ENCODE measurements around the gene CEP43. TPM values are rescaled to one million over a fixed set of nuclear protein-coding genes. Genes with fewer than 3 reads are reported as not detected.

CEP43 gene
- total RNA-seq, 1 experiment from 2014 or later, result 15.2 TPM

DNA sequence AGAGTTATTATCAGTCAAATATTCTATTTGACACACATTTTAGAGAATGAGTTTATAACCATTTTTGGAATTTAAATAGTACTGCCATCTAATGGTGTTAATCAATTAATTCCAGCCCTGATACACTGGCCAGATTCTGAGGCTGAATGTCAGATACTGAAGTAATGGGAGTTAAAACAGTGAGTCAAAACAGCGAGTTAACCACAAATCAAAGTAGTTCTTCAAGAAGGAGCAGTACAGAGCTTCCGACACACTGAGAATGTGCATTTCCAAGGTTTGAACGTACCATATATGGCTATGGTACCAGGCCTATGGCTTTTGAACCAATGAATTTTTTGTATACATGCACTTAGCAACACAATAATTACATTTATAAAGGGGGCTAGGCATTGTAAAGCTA lies 11.3 kb upstream of the CEP43 start:
- Histone ChIP-seq H3K79me2 (ENCODE audit: low read length) (no peaks in the 10 kb centered on the region), H3K27me3 (ENCODE audit: low read length) (no peaks in the 10 kb centered on the region), H3K4me2 (ENCODE audit: low read length) (no peak overlapping the region), H3F3A (ENCODE audit: low read length, unreplicated experiment) (no peaks in the 10 kb centered on the region), H3K4me1 (ENCODE audit: insufficient read depth, low read length) (no peaks in the 10 kb centered on the region), H3K27ac (ENCODE audit: low read length) (no peak overlapping the region), H3K9ac (ENCODE audit: low read length) (no peak overlapping the region), H3K9me3 (ENCODE audit: low read length) (no peaks in the 10 kb centered on the region), H3K36me3 (ENCODE audit: low read depth, low read length) (no peaks in the 10 kb centered on the region), H3K4me3 (ENCODE audit: low read length) (no peak overlapping the region), H4K20me1 (ENCODE audit: low read length) (no peaks in the 10 kb centered on the region), H2AFZ (ENCODE audit: low read length) (no peak overlapping the region), H3K9me2 (replicated peaks; ENCODE audit: low read length) (no peaks in the 10 kb centered on the region)
- intact Hi-C loops (cut with micrococcal nuclease), result loop anchor here (2.0 kb wide), 1 partner anchor 37 kb away; no protein-coding TSS in a partner anchor
- ATAC-seq (no peak), DNase-seq (no peak)
- no TSS peak for BruUV-seq (replicated peaks)
- no peak for TF ChIP-seq CTCF (conservative IDR thresholded peaks at IDR 0.05; ENCODE audit: low read depth, low read length)
- no peak for TF ChIP-seq EZH2phosphoT487 (IDR thresholded peaks at IDR 0.05; ENCODE audit: borderline replicate concordance, low read length)
- no peak for TF ChIP-seq EZH2 (IDR thresholded peaks at IDR 0.05; ENCODE audit: low read length, unreplicated experiment)
- CTCF ChIA-PET, result interaction anchor here (1.2 kb wide), 1 partner anchor 213 kb away, joined by 3 read pairs; no protein-coding TSS in a partner anchor
- POLR2A ChIA-PET (ENCODE audit: unreplicated experiment), result no interaction called here

- Histone ChIP-seq H3K36me3 (ENCODE audit: low read depth, low read length) (no peaks in the 10 kb centered on the region), H3K9me2 (replicated peaks; ENCODE audit: low read length) (no peaks in the 10 kb centered on the region), H4K20me1 (ENCODE audit: low read length) (no peaks in the 10 kb centered on the region), H3K9ac (ENCODE audit: low read length) (no peak overlapping the region), H3K79me2 (ENCODE audit: low read length) (no peaks in the 10 kb centered on the region), H3K4me2 (ENCODE audit: low read length) (no peak overlapping the region), H3K9me3 (ENCODE audit: low read length) (no peaks in the 10 kb centered on the region), H3K4me3 (ENCODE audit: low read length) (no peak overlapping the region), H3K27ac (ENCODE audit: low read length) (no peak overlapping the region), H2AFZ (ENCODE audit: low read length) (no peak overlapping the region), H3K27me3 (ENCODE audit: low read length) (no peaks in the 10 kb centered on the region), H3F3A (ENCODE audit: low read length, unreplicated experiment) (no peaks in the 10 kb centered on the region), H3K4me1 (ENCODE audit: insufficient read depth, low read length) (no peaks in the 10 kb centered on the region)
- TF ChIP-seq EZH2 (IDR thresholded peaks at IDR 0.05; ENCODE audit: low read length, unreplicated experiment), result no peak
- no peak for TF ChIP-seq CTCF (conservative IDR thresholded peaks at IDR 0.05; ENCODE audit: low read depth, low read length)
- ChIA-PET POLR2A (ENCODE audit: unreplicated experiment) (no interaction called here), CTCF (interaction anchor here (1.2 to 1.8 kb wide), 2 partner anchors 213 to 214 kb away, joined by 3 to 5 read pairs; no protein-coding TSS in a partner anchor)
- BruUV-seq (replicated peaks), result no TSS peak
- DNase-seq, result no peak
- intact Hi-C loops (cut with micrococcal nuclease), result loop anchor here (1.0 to 2.0 kb wide), 2 partner anchors 38 to 202 kb away; no protein-coding TSS in a partner anchor
- ATAC-seq, result no peak
Measured at GRCh38 chr6:166988674-166989201, 10.5 kb upstream of the CEP43 start.

DNA sequence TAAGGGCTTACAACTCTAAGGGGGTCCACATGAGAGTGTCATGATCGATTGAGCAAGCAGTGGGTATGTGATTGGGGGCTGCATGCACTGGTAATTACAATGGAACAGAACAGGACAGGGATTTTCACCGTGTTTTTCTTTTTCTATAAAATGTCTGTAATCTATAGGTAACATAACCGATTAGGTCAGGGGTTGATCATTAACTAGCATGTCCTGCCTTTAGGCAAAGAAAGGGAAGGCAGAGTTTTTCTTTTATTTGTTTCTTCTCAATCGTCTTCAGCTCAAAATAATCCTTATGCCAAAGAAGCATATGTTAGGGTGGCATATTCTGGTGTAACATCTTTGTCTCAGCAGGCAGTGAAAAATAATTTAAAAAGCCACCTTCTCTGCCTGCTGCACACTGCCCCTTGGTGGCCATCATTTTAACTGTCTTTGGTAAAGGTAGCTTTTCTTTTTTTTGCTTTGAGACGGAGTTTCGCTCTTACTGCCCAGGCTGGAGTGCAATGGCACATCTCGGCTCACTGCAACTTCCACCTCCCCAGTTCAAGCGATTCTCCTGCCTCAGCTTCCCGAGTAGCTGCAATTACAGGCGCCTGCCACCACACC lies 9.7 kb upstream of the CEP43 start:
- H3K9me3 ChIP-seq (ENCODE audit: low read length), result no peaks in the 10 kb centered on the region
- ATAC-seq (peak; percentile 24; the same call in 1 of the 2 replicates), DNase-seq (peak; percentile 46)
- H3K79me2 ChIP-seq (ENCODE audit: low read length), result no peaks in the 10 kb centered on the region
- intact Hi-C loops (cut with micrococcal nuclease), result loop anchor here (1.0 to 2.0 kb wide), 2 partner anchors 39 to 203 kb away; no protein-coding TSS in a partner anchor
- no peak overlapping the region for H3K9ac ChIP-seq (ENCODE audit: low read length)
- CTCF ChIA-PET, result interaction anchor here (0.6 to 1.8 kb wide), 3 partner anchors 34 to 214 kb away, joined by 3 to 5 read pairs (median 3); no protein-coding TSS in a partner anchor
- BruUV-seq (replicated peaks), result no TSS peak
- H2AFZ ChIP-seq (ENCODE audit: low read length), result no peak overlapping the region
- no peaks in the 10 kb centered on the region for H4K20me1 ChIP-seq (ENCODE audit: low read length)
- no peaks in the 10 kb centered on the region for H3K36me3 ChIP-seq (ENCODE audit: low read depth, low read length)
- peak; percentile 55; the same call in 1 of the 2 replicates for TF ChIP-seq CTCF (conservative IDR thresholded peaks at IDR 0.05; ENCODE audit: low read depth, low read length)
- no peak for TF ChIP-seq EZH2 (IDR thresholded peaks at IDR 0.05; ENCODE audit: low read length, unreplicated experiment)
- H3K4me1 ChIP-seq (ENCODE audit: insufficient read depth, low read length), result no peaks in the 10 kb centered on the region
- POLR2A ChIA-PET (ENCODE audit: unreplicated experiment), result no interaction called here
- no peak overlapping the region for H3K27ac ChIP-seq (ENCODE audit: low read length)
- H3F3A ChIP-seq (ENCODE audit: low read length, unreplicated experiment), result no peaks in the 10 kb centered on the region
- H3K4me3 ChIP-seq (ENCODE audit: low read length), result no peak overlapping the region
- H3K9me2 ChIP-seq (replicated peaks; ENCODE audit: low read length), result no peaks in the 10 kb centered on the region
- no peaks in the 10 kb centered on the region for H3K27me3 ChIP-seq (ENCODE audit: low read length)
- no peak overlapping the region for H3K4me2 ChIP-seq (ENCODE audit: low read length)

All from PC-3 (cell line).